Right lobe of liver (tissue), 6 donors: ENCODE results near the gene RTL1. TPM values are rescaled to one million over a fixed set of nuclear protein-coding genes. Genes with fewer than 3 reads are reported as not detected.

Source experiments
- ATAC-seq, 4 donors: fragments of 200-7000 bp; cut with Tn5 transposase; one replicate each; pipeline ENCODE4 v1.9.1; 2020; ENCODE audit warnings: mild to moderate bottlenecking in 4 of 4, moderate library complexity in 4 of 4
- DNase-seq, 3 donors: peaks; one replicate each; pipeline ENCODE4 v3.0.0-alpha.2; 2020
- H3K27ac ChIP-seq, 3 donors: fragments of 200-600 bp; one replicate each; pipeline ENCODE4 v1.8.0; 2022
- H3K27me3 ChIP-seq, 2 donors: fragments of 200-600 bp; one replicate each; pipeline ENCODE4 v1.8.0; 2022
- H3K36me3 ChIP-seq, 4 donors: fragments of 200-600 bp; sonication (generic) in 1 of 4; one replicate each; pipeline versions ENCODE4 v1.5.1 to v1.8.0; 2017 to 2022; ENCODE audit warnings: control low read depth in 1 of 4
- H3K4me1 ChIP-seq, 4 donors: fragments of 200-600 bp; sonication (generic) in 1 of 4; one replicate each; pipeline versions ENCODE4 v1.5.1 to v1.8.0; 2017 to 2022; ENCODE audit warnings: control low read depth in 1 of 4
- H3K4me3 ChIP-seq, 3 donors: fragments of 200-600 bp; one replicate each; pipeline ENCODE4 v1.8.0; 2022
- H3K9me3 ChIP-seq, 4 donors: fragments of 200-600 bp; sonication (generic) in 1 of 4; one replicate each; pipeline versions ENCODE4 v1.5.1 to v1.8.0; 2017 to 2022; ENCODE audit warnings: control low read depth in 1 of 4
- POLR2A ChIP-seq: fragments of 450-650 bp; IDR thresholded peaks from one replicate; pipeline ENCODE4 v1.6.1; 2017; ENCODE audit warnings: antibody characterized with exemption, mild to moderate bottlenecking
- WGBS: methylation state at CpG from one replicate; pipeline ENCODE4 v1.1.6; 2018; ENCODE audit warnings: low coverage, low lambda C conversion rate; ENCODE audit not compliant: insufficient coverage; ENCODE audit errors: missing lambda C conversion rate; 5-methylcytosine and 5-hydroxymethylcytosine counted together
- intact Hi-C, 2 donors: fragments of 100-400 bp; cut with DNase I; formaldehyde crosslinking; loops; one replicate each; pipeline versions ENCODE4 v1.11.2 to v1.14.1; 2022
- microRNA counts: library from miRNA; unstranded; fragments of <30 nt; microRNA quantifications from one replicate; lab custom pipeline; 2016
- microRNA-seq, 2 donors: library from miRNA; unstranded; fragments of <30 nt; microRNA quantifications; one replicate each; pipeline ENCODE4, GENCODE V29; 2019 to 2020
- small RNA-seq, 2 experiments: library from RNA; depleted of rRNA; stranded (forward); fragments of <200 nt; gene quantifications; one replicate each; pipeline ENCODE3, GENCODE V24; 2016
- total RNA-seq, 6 experiments: library from RNA; depleted of rRNA in 2 of 6; stranded (reverse); fragments of >200 nt in 2 of 6; fragmentation: NEBNext Ultra II Directional in 3 of 6; extraction: Animal tissue kit (Norgen Biotek cat#: 25700) in 3 of 6; gene quantifications; one replicate each; pipeline versions ENCODE4 v1.1.0 to v1.2.4, GENCODE V29; 2016 to 2023
- TF ChIP-seq, protein P1 (sequence below), 4 donors: fragments of 200-600 bp in 3 of 4; fragments of 450-650 bp in 1 of 4; IDR thresholded peaks; one replicate each; pipeline versions ENCODE4 v1.5.1 to v1.8.0; 2016 to 2022; ENCODE audit warnings: antibody characterized with exemption in 4 of 4, mild to moderate bottlenecking in 2 of 4
- donor health status: DM: no; HTN: yes; CAD: no.
- donor health status: DM: no; HTN: no; CAD: no.
- donor health status: DM: no; HTN: no; CAD: no.
- donor health status: DM: no; HTN: yes; CAD: no.
- donor health status: DM: no; HTN: yes; CAD: no.

RTL1 gene
- total RNA-seq, 6 experiments from 2014 or later, result 0.04 TPM; not detected in 5

DNA sequence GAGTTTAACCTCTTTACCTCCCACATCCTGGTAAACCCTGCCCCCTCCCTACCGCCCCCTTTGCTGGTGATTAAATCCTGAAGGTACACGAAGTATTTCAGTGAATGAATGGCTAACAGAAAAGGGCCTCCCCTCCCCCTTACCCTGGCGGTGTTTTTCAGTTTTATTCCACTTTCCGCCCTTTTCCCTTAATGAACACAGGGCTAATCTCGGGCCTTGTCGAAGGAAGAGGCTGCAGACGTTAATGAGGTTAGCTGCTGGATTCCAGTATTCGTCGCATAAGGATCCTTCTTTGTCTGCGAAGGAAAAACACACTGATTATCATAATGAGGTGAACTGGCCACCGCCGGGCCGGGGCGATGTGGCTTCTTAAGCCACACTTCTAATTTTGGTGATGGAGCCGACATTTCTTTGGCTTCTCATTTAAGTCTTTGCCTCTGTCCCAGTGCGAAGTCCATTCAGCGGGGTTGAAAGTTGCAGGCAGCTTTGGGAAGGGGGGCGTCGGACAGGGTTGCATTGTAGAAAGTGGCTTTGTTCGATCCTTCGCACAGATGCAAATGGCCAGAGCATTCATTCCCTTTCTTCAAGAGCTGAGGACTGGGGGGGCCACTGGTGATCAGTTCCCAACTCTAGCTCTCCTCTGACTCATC lies 71.1 kb downstream of the RTL1 start:
- TF ChIP-seq, protein P1, sequence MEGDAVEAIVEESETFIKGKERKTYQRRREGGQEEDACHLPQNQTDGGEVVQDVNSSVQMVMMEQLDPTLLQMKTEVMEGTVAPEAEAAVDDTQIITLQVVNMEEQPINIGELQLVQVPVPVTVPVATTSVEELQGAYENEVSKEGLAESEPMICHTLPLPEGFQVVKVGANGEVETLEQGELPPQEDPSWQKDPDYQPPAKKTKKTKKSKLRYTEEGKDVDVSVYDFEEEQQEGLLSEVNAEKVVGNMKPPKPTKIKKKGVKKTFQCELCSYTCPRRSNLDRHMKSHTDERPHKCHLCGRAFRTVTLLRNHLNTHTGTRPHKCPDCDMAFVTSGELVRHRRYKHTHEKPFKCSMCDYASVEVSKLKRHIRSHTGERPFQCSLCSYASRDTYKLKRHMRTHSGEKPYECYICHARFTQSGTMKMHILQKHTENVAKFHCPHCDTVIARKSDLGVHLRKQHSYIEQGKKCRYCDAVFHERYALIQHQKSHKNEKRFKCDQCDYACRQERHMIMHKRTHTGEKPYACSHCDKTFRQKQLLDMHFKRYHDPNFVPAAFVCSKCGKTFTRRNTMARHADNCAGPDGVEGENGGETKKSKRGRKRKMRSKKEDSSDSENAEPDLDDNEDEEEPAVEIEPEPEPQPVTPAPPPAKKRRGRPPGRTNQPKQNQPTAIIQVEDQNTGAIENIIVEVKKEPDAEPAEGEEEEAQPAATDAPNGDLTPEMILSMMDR (IDR thresholded peaks at IDR 0.05), result no peak
- no peak for TF ChIP-seq POLR2A
- 64% methylated on average over 19 of the region's 21 CpGs for WGBS
- intact Hi-C loops, result no loop called here
- ATAC-seq (no peak), DNase-seq (no peak)
- no peaks in the 10 kb centered on the region for H3K36me3 ChIP-seq
- H3K4me1 ChIP-seq, result no peaks in the 10 kb centered on the region
- H3K27ac ChIP-seq, result no peak overlapping the region
- no peaks in the 10 kb centered on the region for H3K27me3 ChIP-seq
- H3K4me3 ChIP-seq, result no peak overlapping the region
- no peaks in the 10 kb centered on the region for H3K9me3 ChIP-seq

DNA sequence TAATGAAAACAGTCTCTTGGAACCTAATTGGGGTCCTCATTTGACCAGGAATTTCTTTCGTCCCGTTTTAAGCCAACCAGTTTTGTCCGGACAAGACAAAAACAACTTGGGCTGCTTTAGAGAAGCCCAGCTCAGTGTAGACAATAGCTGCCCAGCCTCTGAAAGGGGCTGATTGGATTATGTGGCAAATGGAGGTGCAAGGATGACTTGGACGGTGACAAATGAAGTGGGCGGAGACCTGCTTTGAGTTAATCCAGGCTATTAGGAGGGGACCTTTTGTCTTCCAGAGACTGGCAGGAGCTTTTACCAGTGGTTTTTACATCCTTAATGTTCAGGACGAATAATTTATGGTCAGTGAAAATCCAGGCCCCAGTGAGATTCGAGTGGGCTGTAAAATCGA lies 72.8 kb downstream of the RTL1 start:
- DNase-seq (no peak), ATAC-seq (no peak)
- H3K27ac ChIP-seq, result no peak overlapping the region
- H3K4me1 ChIP-seq, result no peaks in the 10 kb centered on the region
- no peaks in the 10 kb centered on the region for H3K36me3 ChIP-seq
- TF ChIP-seq, protein P1 (IDR thresholded peaks at IDR 0.05), result no peak
- no peak for TF ChIP-seq POLR2A
- intact Hi-C loops, result no loop called here
- H3K9me3 ChIP-seq, result no peaks in the 10 kb centered on the region
- 70% methylated on average over 4 of the region's 8 CpGs for WGBS
- no peaks in the 10 kb centered on the region for H3K27me3 ChIP-seq
- no peak overlapping the region for H3K4me3 ChIP-seq

MicroRNAs encoded within 50 kb of the gene (microRNA counts, 767-probe panel; counts per million panel counts)
- 237 counts per million for microRNA hsa-miR-127-3p (lab: Ali Mortazavi, UCI)
- 237 counts per million for microRNA hsa-miR-127-5p (lab: Ali Mortazavi, UCI)
- 237 counts per million for microRNA hsa-miR-136-5p (lab: Ali Mortazavi, UCI)
- 237 counts per million for microRNA hsa-miR-337-3p (lab: Ali Mortazavi, UCI)
- 237 counts per million for microRNA hsa-miR-337-5p (lab: Ali Mortazavi, UCI)
- 237 counts per million for microRNA hsa-miR-370 (lab: Ali Mortazavi, UCI)
- microRNA hsa-miR-431-5p (lab: Ali Mortazavi, UCI), result 237 counts per million
- 237 counts per million for microRNA hsa-miR-432-5p (lab: Ali Mortazavi, UCI)
- microRNA hsa-miR-433 (lab: Ali Mortazavi, UCI), result 237 counts per million
- 237 counts per million for microRNA hsa-miR-493-3p (lab: Ali Mortazavi, UCI)
- microRNA hsa-miR-665 (lab: Ali Mortazavi, UCI), result 237 counts per million
- 237 counts per million for microRNA hsa-miR-770-5p (lab: Ali Mortazavi, UCI)

Small RNAs within 50 kb of the gene (microRNA-seq; reads per million reads assigned to microRNA genes)
- gene MIR127 (633 to 937 reads per million in 2 donors), gene MIR136 (17.4 to 22.8 reads per million in 2 donors), gene MIR337 (389 to 617 reads per million in 2 donors), gene MIR370 (22.0 to 37.4 reads per million in 2 donors), gene MIR431 (38.1 to 42.5 reads per million in 2 donors), gene MIR432 (46.0 to 63.1 reads per million in 2 donors), gene MIR433 (35.3 to 49.0 reads per million in 2 donors), gene MIR493 (157 to 269 reads per million in 2 donors), gene MIR665 (0.29 to 1.3 reads per million in 2 donors)

Small RNAs within 50 kb of the gene (small RNA-seq; reads per million reads assigned to genes)
- gene MIR127 (0 reads per million in 2 experiments), gene MIR136 (0 reads per million in 2 experiments), gene MIR337 (0.39 to 0.58 reads per million in 2 experiments), gene MIR370 (0.48 to 2.0 reads per million in 2 experiments), gene MIR431 (0 reads per million in 2 experiments), gene MIR432 (0 reads per million in 2 experiments), gene MIR433 (0 reads per million in 2 experiments), gene MIR493 (4.4 to 8.5 reads per million in 2 experiments), gene RF02145 (0 reads per million in 2 experiments), gene SNORD112 (0.87 to 2.1 reads per million in 2 experiments), gene SNORD113-1 (0 reads per million in 2 experiments), gene SNORD113-2 (0 reads per million in 2 experiments), gene SNORD113-3 (33.1 to 34.1 reads per million in 2 experiments), gene SNORD113-4 (6.2 to 7.4 reads per million in 2 experiments), gene SNORD113-5 (221 to 276 reads per million in 2 experiments), gene SNORD113-6 (66.3 to 92.6 reads per million in 2 experiments), gene SNORD113-7 (454 to 508 reads per million in 2 experiments), gene SNORD113-8 (1,997 to 2,140 reads per million in 2 experiments), gene SNORD113-9 (41.9 to 58.5 reads per million in 2 experiments), gene SNORD114-1 (151 to 174 reads per million in 2 experiments), gene SNORD114-2 (0 reads per million in 2 experiments), gene SNORD114-3 (83.6 to 97.5 reads per million in 2 experiments)

Other genes with a start within 250 kb of the RTL1 start
- 10 to 100 TPM in 1 of 6 experiments, 1 to 10 TPM in 2, not detected in 3; 1.7 to 13.4 (median 3.8) TPM for gene DLK1, start 176.8 kb downstream of the RTL1 start, total RNA-seq
- gene MEG3, start 77.6 kb downstream of the RTL1 start, total RNA-seq, result 10 to 100 TPM in 5 of 6 experiments, 1 to 10 TPM in 1; 5.7 to 43.7 (median 23.9) TPM